Measurements from ENCODE around the gene PYY.
"Not testable (repeated sequence)": the region's sequence is repeated elsewhere in the genome, so short reads cannot be mapped to it uniquely, and the experiment has no call there.

PYY gene

DNA sequence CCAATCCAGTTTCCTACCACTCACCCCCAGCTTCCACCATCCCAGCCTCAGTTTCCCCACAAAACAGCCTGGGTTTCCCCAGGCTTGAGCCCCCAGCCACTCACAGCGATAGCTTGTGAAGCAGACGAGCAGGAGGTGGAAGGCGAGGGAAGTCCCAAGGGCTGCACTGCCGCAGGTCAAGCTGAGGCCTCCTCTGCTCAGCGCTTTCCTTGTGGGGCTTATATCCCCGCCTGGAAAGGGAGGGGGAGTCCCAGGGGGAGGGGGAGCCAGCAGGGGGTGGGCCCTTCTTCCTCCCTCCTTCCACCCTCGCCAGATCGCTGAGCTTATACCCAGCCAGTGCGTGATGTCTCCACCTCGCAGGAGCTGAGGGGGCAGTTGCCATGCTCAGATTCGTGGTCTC, at the start of gene PYY:
TSS of gene PYY (minus strand) at position 195 of the 400 bp plus-strand sequence. CDS start 457 bp downstream, outside the sequence.
- no peak for DNase-seq

DNA sequence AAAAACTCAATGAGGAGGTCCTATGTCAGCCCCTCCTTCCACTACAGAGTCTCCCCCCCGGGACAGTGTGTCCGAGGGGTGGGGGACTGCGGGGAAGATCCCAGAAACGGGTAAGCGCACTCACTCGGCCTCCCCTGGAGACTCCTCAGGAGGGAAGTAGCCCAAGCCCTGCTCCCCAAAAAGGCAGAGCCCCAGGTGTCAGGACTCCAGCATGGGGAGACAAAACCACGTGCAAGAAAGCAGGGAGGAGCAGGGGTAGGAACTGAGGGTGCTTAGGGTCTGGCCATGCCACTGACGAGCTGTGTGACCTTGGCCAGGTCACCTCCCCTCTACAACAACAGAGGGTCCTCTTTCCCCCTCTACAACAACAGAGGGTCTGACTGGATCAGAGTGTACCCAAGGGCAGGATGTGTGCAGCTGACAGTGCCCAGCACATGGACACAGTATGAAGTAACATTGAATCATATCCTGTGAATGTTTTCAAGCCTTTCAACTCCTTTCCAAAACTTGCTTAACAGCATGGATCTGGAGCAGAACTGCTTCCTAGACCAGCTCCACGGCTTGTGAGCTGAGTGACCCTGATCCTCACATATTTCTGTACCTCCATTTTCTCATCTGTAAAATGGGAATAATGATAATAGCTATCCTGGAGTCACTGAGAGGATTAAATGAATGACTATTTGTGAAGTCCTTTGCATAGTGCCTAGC, 48.6 kb upstream of the PYY start:
- no peak for DNase-seq

DNA sequence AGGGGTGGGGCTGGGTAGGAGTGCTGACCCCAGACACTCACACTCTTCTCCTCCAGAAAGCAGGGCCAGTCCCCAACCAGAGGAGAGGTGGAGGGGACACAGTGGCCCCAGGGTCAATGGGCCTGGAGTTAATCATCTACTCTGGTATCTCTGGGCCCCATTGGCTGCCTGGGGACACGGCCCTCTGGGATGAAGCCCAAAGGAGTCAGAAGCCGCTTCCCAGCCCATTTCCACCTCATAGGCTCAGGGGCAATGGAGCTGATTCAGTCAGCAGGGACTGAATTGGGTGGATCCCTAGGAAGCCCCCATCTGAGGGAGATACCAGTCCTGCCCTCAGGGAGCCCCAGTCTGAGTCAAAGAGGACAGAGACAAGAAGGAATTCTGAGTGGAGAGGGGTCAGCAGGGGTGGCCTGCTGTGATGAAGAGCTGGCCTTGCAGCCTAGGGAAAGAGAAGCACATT, 47.8 kb upstream of the PYY start:
- no peak for DNase-seq

DNA sequence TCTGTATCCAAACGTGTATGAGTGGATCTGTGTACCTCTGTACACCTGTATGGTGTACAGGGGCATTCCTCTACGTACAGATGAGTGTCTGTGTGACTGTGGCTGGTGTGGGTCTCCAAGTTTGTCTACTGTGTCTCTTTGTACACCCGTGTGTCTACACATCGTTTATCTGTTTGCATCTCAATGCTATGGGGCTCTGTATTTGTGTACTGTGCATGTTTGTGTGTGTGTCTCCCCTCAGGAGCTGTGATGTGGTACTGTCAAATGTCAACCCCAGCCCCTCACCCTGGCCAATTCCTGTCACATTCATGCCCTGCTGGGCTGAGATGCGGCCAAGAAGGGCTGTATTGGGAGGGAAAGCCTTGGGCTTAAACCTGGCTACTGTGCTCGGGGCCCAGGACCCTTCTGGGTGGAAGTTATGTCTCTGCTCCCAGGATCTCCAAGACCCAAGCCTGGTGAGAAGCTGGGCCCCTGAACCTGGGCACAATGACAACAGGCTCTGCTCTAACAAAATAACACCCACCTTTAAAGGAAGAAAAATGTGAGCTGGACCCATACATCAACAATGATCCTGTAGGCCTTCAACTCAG, 47.2 kb upstream of the PYY start:
- no peak for DNase-seq

DNA sequence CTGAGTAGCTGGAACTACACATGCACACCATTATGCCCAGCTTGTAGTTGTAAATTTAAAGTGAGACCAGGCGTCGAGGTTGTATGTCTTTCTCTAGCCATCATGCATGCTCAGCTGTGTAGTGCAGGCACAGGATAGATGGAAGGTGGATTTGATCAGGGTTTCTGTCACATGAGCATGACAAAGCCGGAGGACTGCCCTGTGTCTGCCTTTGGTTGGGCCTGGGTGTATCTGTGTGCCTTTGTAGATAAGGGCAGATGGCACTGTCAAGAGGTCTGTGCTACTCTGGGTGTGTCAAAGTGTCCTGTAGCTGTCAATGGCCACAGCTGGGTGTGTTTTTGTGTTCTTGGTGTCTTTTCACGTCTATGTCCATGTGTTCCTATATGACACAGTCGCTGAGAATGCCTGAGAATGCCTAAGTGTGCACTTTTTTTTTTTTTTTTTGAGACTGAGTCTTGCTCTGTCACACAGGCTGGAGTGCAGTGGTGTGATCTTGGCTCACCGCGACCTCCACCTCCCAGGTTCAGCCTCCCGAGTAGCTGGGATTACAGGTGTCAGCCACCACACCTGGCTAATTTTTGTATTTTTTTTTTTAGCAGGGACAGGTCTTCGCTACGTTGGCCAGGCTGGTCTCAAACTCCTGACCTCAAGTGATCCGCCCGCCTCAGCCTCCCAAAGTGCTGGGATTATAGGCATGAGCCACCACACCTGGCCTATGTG, 46.6 kb upstream of the PYY start:
- DNase-seq = no peak

DNA sequence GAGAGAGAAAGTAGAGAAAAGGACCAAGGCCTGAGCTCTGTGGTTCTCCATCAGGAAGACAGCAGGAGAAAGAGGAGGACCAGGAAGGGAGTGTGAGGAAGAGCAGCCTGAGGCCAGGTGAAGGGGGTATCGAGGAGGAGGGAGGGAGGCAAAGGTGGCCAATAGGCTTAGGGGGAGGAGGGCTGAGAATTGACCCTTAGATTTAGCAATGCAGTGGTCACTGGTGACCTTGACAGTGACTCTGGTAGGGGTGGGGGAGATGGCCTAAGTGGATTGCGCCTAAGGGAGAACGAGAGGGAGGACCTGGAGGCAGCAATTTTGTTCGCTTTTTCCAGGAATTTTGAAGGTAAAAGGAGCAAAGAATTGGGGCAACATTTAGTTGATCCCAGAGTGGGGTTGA, 45.3 kb upstream of the PYY start:
- DNase-seq = no peak

DNA sequence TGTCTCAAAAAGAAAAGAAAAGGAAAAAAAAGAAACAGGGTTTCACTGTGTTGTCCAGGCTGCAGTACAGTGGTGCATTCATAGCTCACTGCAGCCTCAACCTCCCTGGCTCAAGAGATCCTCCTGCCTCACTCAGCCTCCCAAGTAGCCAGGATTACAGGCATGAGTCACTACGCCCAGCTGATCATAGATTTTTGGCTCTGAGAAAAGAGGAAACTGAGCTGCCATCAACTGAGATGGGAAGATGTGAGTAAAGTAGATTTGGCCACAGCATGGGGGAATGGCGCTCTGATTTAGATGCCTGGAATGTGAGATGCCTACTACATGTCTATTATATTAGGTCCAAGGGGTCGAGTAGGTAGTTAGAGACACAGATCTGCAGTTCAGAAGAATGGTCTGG, 44.8 kb upstream of the PYY start:
- no peak for DNase-seq

DNA sequence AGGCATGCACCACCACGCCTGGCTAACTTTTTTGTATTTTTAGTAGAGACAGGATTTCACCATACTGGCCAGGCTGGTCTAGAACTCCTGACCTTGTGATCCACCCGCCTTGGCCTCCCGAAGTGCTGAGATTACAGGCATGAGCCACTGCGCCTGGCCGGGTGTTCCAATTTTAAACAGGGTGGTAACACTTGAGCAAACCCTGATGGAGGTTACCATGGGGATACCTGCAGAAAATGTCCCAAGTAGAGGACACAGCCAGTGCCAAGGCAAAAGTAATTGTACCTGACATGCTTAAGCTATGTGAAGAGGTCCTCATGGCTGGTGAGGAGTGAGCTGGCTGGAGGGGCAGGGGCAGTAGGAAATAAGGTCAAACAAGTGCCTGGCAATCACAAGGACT, 43.4 kb upstream of the PYY start:
- not testable (repeated sequence) for DNase-seq

DNA sequence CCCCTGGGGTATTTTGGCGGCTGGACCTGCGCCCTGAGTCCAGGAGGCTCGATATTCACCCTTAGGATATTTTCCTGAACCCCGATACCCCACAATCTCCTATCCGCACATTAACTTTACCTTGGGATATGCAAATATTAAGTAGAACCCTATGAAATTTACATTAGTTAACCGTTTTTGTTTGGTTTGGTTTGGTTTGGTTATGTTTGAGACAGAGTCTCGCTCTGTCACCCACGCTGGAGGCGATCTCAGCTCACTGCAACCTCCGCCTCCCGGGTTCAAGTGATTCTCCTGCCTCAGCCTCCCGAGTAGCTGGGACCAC, 41.4 kb upstream of the PYY start:
- DNase-seq = no peak

DNA sequence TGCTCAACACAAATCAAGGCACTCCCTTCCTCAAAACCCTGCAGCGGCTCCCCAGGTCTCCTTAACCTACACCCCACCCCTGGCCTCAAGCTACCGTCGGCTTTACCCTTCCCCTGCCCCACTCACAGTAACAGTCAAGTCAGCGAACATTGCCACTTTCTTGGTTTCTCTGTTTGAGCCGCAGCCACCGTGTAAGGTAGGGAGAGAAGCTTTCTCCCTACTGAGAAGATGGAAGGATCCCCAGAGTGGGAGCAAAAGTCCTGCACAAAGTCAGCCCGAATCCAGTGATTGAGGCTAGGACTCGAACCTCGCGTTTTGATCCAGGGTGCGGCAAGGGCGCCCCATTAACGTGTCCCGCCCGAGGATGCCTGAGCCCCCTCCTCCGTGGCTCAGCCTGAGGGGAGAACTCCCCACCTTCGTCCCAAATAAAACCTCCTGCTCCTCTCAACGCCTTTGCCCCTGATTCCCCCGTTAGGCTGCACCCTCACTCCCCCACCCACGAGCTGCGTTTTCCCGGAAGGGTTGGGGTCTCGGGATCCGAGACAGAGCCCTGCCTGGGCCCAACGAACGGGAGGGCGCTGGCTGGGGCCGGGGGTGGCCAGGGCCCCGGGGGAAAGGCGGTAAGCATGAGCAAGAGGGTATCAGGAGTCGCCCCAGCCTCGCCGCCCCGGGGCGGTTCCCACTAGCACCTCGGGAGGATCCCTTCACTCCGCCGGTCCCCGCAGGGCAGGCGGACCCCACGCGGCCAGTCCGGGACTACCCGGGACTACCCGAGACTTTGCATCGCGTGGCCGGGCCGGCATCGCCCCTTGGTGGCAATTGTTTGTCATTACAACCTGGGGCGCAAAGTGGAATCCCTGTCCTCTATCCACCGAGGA, 40.8 kb upstream of the PYY start:
- no peak for DNase-seq

DNA sequence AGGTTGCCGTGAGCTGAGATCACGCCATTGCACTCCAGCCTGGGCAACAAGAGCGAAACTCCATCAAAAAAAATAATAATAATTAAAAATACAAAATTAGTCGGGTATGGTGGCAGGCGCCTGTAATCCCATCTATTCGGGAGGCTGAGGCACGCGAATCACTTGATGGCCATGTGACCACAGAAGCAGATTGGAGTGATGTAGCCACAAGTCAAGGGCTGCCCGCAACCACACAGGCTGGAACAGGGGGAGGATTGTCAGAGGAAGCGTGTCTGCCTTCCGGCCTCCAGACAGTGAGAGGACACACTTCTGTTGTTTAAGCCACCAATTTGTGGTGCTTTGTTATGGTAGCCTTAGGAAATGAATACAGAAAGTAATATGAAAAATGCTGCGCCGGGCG, 38.9 kb upstream of the PYY start:
- DNase-seq = no peak

DNA sequence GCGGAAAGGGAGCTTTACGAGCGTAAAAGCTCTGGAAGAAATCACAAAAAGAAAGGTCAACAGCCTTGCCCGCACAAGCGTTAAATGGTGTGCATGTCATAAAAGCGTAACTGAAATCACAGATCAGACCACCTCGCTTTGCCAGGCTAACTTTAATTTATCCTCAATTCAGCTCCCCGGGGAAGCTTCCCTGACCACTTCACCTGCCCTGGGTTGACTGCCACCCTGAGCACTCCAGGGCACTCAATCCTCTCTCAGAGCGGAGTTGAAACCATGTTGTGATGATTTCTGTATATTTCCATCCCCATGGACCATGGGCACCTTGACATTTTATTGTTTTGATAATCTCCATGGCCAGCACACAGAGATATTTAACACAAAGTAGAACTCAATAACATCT, 34.6 kb upstream of the PYY start:
- DNase-seq = peak; percentile 8 to 49

DNA sequence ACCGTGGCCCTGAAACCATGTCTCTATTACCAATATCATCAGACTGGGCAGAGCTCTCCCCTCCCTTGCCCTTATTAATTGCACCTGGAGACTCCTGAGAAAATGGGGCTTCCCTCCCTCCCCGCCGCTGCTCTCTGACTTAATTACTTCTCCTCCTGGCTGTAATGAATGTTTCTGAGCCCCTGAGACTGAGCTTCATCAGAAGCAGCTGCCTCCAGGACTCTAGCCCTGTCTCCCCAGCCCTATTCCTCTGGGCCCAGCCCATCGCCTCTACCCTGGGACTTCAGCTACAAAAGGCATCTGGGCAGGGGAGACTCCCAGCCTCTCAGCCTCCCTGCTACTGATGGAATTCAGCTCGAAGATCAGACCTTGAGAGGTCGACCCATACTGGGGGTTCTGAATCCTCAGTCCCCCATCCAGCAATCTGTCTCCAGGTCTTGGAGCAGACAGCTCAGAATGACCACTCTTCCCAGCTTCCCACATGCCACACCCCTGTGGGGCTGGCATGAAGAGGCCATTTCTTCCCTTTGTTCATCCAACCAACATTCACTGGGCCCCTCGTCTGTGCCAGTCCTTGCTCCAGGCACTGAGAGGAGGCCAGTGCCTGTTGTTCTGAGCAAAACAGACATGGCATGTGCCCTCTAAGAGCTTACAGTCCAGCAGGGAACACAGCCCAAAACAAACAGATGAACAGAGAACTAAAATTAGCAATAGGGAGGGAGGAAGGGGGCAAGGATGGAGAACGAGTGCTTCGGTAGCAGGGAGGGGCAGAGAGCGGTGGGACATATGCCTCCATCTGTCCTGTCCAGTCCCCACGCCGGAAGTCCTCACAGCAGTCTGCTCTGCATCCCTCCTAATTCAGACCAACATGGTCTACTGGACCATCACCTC, 33.6 kb upstream of the PYY start:
- DNase-seq = no peak

DNA sequence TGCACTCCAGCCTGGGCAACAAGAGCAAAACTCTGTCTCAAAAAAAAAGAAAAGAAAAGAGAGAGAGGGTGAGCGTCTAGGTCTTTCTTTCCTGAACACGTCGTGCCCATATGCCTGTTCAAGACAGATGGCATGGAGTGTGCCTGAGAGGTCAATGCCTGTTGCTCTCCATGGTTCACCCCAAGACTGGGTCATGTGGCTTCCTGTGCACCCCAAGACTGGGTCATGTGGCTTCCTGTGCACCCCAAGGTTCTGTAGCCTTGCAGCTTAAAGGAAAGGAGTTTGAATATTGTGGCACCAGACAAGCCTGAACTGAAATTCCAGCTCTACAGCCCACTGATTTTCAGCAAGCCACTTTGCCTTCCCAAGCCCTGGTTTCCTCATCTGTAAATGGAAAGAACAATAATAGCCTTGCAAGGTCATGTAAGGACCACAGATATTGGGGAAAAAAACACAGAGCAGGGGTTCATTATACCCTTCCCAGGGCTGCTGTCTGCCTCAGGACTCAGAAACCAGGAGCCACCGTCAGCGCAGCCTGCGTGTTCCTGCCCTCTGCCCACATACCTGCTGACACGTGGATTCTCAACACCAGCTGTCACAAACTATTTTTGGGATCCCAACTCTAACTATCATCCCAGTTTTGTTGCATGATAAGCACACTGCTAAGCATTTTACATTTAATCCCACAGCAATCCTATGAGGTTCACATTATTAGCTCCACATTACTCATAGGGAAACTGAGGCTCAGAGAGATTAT, 32.7 kb upstream of the PYY start:
- DNase-seq = no peak

DNA sequence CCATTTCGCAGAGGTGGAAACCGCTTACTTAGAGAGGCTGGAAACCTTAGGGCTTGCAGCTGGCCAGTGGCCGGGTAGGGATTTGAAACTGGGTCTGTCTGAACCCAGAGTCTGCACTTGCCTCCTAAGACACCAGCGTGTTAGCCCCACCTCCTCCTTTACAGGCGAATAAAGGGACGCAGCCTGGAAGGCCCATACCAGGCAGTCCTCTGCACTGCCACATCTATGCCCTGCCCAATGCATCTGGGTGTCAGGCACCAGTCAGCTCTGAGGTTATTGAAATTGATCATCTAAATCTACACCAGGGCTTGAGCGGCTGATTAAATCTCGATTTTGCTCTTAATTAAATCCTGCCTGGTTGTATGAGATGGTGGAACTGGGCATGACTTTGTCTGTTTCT, 30.8 kb upstream of the PYY start:
- DNase-seq = no peak

DNA sequence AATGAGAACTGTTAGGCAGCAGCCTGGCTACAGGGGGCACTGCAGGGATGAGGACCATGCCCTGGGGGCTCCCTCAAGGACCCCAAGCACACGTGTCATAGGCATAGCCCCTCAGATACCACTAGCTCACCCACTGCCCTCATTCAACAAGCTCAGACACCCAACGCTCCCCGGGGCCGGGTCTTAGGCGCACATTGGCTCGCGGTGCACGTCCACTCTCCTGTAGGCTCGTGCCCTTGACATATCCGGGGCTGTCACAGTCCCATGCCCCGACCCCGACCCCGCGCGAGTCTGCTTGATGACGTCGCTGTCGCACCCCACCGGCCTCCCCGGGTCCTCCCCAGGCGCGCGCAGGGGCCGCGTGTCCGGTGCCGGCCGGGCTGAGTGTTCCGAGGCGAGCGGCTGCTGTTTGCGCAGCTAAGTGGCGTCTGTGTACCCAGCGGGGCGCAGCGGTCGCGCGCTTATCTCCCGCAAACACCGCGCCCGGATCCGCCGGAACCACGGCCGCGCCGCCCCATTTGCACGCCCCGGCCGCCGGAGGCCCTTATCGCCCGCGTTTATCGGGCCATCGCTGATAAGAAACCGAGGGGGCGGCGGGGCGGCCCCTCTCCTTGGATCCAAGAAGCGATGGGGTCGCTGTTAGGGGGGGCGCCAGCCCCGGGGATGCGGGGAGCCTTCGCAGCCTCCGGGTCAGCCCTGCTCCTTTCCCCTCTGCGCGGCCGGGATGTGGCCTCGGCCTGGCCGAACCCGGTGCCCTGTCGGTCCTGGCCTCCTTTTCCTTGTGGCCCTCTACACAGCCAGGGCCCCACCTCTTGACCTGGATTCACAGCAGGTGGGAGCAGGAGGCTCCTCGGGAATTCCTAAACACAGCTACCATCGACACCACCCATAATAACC, 30.0 kb upstream of the PYY start:
- DNase-seq = no peak

DNA sequence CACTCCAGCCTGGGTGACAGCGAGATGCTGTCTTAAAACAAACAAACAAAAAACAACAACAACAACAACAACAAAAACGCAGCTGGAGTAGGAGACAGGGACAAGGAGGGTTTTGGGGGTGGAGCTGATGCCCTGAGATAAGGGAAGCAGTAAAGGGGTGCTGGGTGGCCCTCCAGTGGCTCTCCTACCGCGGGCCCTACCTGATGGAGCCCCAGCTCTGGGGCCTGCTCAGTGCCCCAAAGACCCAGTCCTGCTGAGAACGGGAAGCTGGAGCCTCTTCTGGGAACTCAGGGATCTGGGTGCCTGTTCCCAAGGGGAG, 29.4 kb upstream of the PYY start:
- no peak for DNase-seq

DNA sequence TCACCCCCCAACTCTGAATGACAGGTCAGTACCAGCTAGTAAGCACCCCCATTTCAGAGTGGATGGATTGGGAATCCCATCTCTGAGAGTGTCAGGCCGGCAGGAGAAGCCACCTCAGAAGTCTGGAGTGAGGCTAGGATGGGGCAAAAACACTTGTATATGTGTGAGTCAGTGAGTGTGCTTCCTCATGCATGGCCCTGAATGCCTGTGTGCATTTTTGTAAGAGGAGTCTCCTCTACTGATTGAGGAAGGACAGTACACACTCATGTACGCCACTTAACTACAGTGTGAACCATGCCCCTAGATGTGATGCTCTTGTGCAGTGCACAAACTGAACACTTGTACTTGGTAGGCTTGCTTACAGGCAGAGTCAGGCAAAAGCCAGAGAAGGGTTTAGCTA, 28.4 kb upstream of the PYY start:
- no peak for DNase-seq

DNA sequence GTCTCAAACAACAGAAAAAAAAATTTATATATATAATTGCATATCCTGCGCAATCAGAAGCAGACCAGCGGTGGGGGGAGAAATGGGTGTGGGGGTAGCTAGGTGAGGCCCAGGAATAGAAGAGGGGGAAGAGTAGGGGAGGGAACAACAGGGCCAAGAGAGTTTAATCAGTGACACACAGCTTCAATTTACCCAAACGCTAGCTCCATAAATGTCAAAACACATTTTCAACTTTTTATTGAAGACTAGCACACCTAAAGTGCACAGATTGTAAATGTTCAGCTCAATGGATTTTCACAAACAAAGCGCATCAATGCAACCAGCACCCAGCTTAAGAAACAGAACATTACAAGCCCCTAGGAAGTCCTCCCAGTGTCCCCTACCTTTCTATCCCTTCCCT, 25.9 kb upstream of the PYY start:
- no peak for DNase-seq

DNA sequence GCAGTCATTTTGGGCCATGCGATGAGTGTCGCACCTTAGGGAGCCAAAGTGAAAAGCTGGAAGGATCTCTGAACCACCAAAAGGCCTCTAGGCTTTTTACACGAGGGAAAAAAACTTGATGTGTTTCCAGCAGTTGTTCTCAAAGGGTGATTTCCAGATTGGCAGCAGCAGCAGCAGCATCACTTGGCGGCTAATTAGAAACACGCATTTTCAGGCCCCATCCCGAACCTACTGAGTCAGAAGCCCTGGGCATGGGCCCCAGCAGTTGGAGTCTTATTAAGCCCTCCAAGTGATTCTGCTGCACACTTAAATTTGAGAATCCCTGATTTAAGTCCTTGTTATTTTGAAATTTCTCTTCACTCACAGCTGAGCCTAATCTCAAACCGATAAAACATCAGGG, 25.3 kb upstream of the PYY start:
- no peak for DNase-seq

DNA sequence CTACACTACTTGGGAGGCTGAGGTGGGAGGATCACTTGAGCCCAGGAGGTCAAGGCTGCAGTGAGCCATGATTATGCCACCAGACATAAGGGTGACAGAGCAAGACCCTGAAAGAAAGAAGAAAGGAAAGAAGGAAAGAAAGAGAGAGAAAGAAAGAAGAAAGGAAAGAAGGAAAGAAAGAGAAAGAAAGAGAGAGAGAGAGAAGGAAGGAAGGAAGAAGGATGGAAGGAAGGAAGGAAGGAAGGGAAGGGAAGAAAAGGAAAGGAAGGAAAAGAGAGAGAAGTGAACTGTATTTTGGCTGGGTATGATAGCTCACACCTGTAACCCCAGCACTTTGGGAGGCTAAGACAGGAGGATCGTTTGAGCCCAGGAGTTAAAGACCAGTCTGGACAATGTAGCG, 24.3 kb upstream of the PYY start:
- DNase-seq = no peak
